Fibroblast of the aortic adventitia (primary cell): ENCODE results near the gene CCDC78. TPM values are rescaled to one million over a fixed set of nuclear protein-coding genes. Genes with fewer than 3 reads are reported as not detected.

Experiments
- DNase-seq: peaks from one replicate; pipeline ENCODE4 v3.0.0-alpha.2; 2010; ENCODE audit warnings: low read depth
- H3K4me3 ChIP-seq: 2 replicates; pipeline ENCODE4 v1.5.1; 2011; ENCODE audit warnings: low read depth, mild to moderate bottlenecking, control low read depth, low read length, moderate library complexity
- total RNA-seq: library from RNA; depleted of rRNA; stranded (reverse); fragments of >200 nt; gene quantifications from 2 replicates; pipeline ENCODE4 v1.2.3, GENCODE V29; 2012; ENCODE audit warnings: low replicate concordance
- TF ChIP-seq, protein P1 (sequence below): IDR thresholded peaks from 2 replicates; pipeline ENCODE4 v1.5.1; 2011; ENCODE audit warnings: mild to moderate bottlenecking, low read length, control low read depth, inconsistent platforms; ENCODE audit not compliant: insufficient read depth

Gene CCDC78
- total RNA-seq, 1 donor: 1.8 TPM

DNA sequence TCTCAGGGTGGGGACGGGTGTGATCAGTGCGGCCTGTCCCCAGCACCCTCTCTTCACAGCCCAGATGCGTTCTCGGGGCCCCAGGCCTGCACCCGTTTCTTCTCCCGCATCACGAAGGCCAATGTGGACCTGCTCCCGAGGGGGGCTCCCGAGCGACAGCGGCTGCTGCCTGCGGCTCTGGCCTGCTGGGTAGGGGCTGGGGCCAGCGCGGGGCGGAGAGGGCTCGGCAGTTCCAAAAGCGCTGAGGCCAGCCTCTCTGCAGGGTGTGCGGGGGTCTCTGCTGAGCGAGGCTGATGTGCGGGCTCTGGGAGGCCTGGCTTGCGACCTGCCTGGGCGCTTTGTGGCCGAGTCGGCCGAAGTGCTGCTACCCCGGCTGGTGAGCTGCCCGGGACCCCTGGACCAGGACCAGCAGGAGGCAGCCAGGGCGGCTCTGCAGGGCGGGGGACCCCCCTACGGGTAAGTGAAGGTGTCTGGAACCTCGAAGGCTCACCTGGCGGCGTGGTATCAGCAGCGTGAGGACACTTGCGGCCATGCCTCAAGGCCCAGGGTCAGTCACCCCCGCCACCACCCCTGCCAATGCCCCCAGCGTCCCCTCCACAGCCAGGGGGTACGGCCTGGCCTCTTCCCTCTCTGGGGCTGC lies 38.7 kb upstream of the CCDC78 start:
- no peak overlapping the region for H3K4me3 ChIP-seq
- DNase-seq: no peak
- TF ChIP-seq, protein P1, sequence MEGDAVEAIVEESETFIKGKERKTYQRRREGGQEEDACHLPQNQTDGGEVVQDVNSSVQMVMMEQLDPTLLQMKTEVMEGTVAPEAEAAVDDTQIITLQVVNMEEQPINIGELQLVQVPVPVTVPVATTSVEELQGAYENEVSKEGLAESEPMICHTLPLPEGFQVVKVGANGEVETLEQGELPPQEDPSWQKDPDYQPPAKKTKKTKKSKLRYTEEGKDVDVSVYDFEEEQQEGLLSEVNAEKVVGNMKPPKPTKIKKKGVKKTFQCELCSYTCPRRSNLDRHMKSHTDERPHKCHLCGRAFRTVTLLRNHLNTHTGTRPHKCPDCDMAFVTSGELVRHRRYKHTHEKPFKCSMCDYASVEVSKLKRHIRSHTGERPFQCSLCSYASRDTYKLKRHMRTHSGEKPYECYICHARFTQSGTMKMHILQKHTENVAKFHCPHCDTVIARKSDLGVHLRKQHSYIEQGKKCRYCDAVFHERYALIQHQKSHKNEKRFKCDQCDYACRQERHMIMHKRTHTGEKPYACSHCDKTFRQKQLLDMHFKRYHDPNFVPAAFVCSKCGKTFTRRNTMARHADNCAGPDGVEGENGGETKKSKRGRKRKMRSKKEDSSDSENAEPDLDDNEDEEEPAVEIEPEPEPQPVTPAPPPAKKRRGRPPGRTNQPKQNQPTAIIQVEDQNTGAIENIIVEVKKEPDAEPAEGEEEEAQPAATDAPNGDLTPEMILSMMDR: no peak

DNA sequence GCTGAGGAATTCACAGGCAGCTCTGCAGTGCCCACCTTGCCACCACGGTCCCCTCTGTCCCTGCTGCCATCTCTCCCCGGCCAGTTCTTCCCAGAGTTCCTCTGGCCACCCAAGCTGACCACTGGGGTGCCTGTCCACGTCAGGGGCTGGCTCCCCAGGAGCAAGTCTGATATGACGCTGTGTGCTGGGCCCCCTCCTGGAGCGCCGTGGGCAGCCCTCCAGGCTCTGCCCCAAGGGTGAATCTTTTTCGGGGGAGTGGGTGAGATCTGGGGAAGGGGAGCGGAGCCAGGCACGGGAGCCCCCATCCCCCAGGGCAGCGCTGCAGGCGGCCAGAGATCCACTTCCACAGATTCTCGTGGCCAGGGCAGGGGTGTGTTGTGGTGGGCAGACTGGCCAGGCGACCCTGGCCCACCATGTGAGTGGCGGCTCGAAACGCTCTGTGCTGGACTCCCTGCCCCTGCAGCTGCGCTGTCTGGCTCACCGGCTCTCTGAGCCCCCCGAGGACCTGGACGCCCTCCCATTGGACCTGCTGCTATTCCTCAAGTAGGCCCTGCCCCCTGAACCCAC lies 38.0 kb upstream of the CCDC78 start:
- no peak for DNase-seq
- H3K4me3 ChIP-seq: no peak overlapping the region
- TF ChIP-seq, protein P1: peak; percentile 6

DNA sequence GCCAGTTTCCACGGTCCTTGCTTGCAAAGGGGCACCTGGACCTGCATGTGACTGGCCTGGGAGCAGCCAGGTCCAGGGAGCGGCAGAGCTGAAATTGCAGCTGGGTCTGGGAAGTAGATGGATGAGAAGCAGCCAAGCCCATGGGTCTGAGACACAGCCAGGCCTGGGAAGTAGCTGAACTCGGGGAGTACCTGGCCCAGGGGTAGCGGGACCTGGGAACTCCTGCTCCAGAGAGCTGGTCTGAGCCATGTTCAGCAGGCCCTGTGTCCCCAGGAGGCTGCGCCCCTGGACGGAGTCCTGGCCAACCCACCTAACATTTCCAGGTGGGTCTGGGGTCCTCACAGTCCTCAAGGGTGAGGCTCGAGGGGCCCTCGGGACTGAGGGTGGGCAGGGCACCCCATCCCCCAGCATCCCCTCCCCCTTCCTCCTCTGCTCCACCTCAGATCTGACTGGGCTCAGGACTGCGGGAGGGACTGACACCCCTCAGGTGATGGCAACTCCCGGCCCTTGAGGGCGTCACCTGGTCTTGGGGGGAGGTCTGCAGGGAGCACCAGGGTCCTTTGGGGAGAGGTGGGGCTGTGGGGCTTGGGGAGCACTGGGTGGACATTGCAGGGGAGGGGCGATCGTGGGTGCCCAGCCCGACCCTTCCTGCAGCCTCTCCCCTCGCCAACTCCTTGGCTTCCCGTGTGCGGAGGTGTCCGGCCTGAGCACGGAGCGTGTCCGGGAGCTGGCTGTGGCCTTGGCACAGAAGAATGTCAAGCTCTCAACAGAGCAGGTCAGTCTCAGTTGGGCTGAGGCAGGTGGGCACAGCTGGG lies 37.3 kb upstream of the CCDC78 start:
- H3K4me3 ChIP-seq: no peak overlapping the region
- DNase-seq: no peak
- TF ChIP-seq, protein P1: no peak

DNA sequence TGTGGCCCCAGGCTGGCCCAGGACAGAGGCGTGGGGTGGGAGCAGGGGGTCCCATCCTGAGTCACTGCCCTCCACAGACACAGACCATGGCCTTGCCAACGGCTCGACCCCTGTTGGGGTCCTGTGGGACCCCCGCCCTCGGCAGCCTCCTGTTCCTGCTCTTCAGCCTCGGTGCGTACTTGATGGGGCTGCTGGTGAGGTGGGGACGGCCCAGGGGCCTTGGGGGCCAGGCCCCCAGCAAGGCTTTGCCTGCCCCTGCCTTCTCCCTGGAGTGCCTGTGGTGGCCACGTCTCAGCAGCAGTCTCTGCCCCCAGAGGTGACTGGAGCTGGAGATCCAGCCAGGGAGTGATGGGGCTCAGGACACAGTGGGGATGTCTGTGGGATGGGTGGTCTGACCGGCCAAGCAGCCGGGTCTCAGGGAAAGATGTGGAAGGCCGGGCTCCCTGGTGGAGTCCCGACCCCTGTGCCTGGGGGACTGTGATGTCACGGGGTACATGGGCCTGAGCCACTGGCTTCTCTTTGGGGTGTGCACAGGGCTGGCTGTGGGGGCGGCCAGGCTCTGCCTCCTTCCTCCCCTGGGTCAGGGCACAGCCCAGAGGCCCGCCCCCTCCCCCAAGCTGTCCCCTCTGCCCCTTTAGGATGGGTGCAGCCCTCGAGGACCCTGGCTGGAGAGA lies 36.5 kb upstream of the CCDC78 start:
- no peak overlapping the region for H3K4me3 ChIP-seq
- TF ChIP-seq, protein P1: no peak
- DNase-seq: no peak

GRCh38 chr16:761625-762513 lies 35.6 kb upstream of the CCDC78 start:
- TF ChIP-seq, protein P1: no peak
- no peak for DNase-seq
- no peak overlapping the region for H3K4me3 ChIP-seq
